PFSK-1 (cell line): Measurements from ENCODE around the gene FIGLA.

Source experiments
- POLR2AphosphoS5 ChIP-seq: IDR thresholded peaks from 2 replicates; pipeline ENCODE4 v1.6.1; 2012; ENCODE audit warnings: low read depth, mild to moderate bottlenecking, control low read depth, low read length, moderate library complexity
- TAF1 ChIP-seq: IDR thresholded peaks from 2 replicates; pipeline ENCODE4 v1.6.1; 2012; ENCODE audit warnings: low read length, control low read depth, borderline replicate concordance; ENCODE audit not compliant: insufficient read depth

- TF ChIP-seq TAF1 (no peak), POLR2AphosphoS5 (no peak)
Observed at GRCh38 chr2:70747284-70747683, 43.2 kb downstream of the FIGLA start.
